Ishikawa (cell line): Measurements from ENCODE around the gene ACER3.

ENCODE experiments used
- CEBPB ChIP-seq: IDR thresholded peaks from 2 replicates; pipeline ENCODE4 v1.6.1; 2012
- CREB1 ChIP-seq: IDR thresholded peaks from 2 replicates; pipeline ENCODE4 v1.6.1; 2012; ENCODE audit warnings: low read depth
- EGR1 ChIP-seq: IDR thresholded peaks from 2 replicates; pipeline ENCODE4 v1.6.1; 2012
- EP300 ChIP-seq: IDR thresholded peaks from 2 replicates; pipeline ENCODE4 v1.6.1; 2012; ENCODE audit warnings: borderline replicate concordance
- FOXM1 ChIP-seq: IDR thresholded peaks from 2 replicates; pipeline ENCODE4 v1.6.1; 2012; ENCODE audit warnings: low read depth, borderline replicate concordance
- MAX ChIP-seq: IDR thresholded peaks from 2 replicates; pipeline ENCODE4 v1.6.1; 2012
- RAD21 ChIP-seq: IDR thresholded peaks from 2 replicates; pipeline ENCODE4 v1.6.1; 2012; ENCODE audit warnings: low read depth
- REST ChIP-seq: IDR thresholded peaks from 2 replicates; pipeline ENCODE4 v1.6.1; 2012; ENCODE audit warnings: low read depth, mild to moderate bottlenecking
- TAF1 ChIP-seq: IDR thresholded peaks from 2 replicates; pipeline ENCODE4 v1.6.1; 2012; ENCODE audit warnings: low read depth, mild to moderate bottlenecking
- TCF12 ChIP-seq: IDR thresholded peaks from 2 replicates; pipeline ENCODE4 v1.6.1; 2012; ENCODE audit warnings: low read depth
- TEAD4 ChIP-seq: IDR thresholded peaks from 2 replicates; pipeline ENCODE4 v1.6.1; 2012
- USF1 ChIP-seq: IDR thresholded peaks from 2 replicates; pipeline ENCODE4 v1.6.1; 2012
- YY1 ChIP-seq: IDR thresholded peaks from 2 replicates; pipeline ENCODE4 v1.6.1; 2012; ENCODE audit warnings: low read depth
- ZBTB7A ChIP-seq: IDR thresholded peaks from 2 replicates; pipeline ENCODE4 v1.6.1; 2012; ENCODE audit warnings: low read depth

ACER3 gene

GRCh38 chr11:77063861-77064260, 203.1 kb downstream of the ACER3 start:
- no peak for TF ChIP-seq TCF12
- no peak for TF ChIP-seq RAD21

- TF ChIP-seq FOXM1 (no peak), YY1 (no peak), TEAD4 (no peak), TCF12 (no peak), ZBTB7A (no peak), REST (no peak), USF1 (no peak), CEBPB (no peak), EGR1 (no peak), CREB1 (no peak), MAX (no peak)
Measured at GRCh38 chr11:77064648-77065217, 204.0 kb downstream of the ACER3 start.

- TF ChIP-seq MAX, result no peak
- no peak for TF ChIP-seq TCF12
- no peak for TF ChIP-seq FOXM1
- TF ChIP-seq YY1, result no peak
- no peak for TF ChIP-seq REST
Measured at GRCh38 chr11:77065878-77066228, 205.1 kb downstream of the ACER3 start.

GRCh38 chr11:77066229-77067042, 205.7 kb downstream of the ACER3 start, which contains the start of gene CAPN5:
Gene CAPN5 (plus strand): TSS chr11:77066971. CDS start chr11:77084887, 17,916 bp downstream.
- TF ChIP-seq TEAD4 (no peak; the same call in 1 of the 2 replicates), MAX (no peak), YY1 (no peak), TAF1 (peak; percentile 13; the same call in 1 of the 2 replicates), CEBPB (no peak), REST (no peak), EP300 (no peak), ZBTB7A (peak; percentile 22; the same call in 1 of the 2 replicates), FOXM1 (0 out of 2 replicates have a peak, but pooled peaks have one; percentile 17)

GRCh38 chr11:77067861-77068443, 207.2 kb downstream of the ACER3 start:
- no peak for TF ChIP-seq TEAD4
- TF ChIP-seq ZBTB7A, result no peak
- no peak for TF ChIP-seq CEBPB
- TF ChIP-seq FOXM1, result no peak
- no peak for TF ChIP-seq REST
- TF ChIP-seq TAF1, result no peak
- TF ChIP-seq YY1, result no peak
- TF ChIP-seq CREB1, result no peak
- TF ChIP-seq RAD21, result no peak
- no peak for TF ChIP-seq TCF12
